ENCODE results near the gene C2orf76. TPM values are rescaled to one million over a fixed set of nuclear protein-coding genes. Genes with fewer than 3 reads are reported as not detected.
A peak's percentile ranks its signal among the peaks of the same experiment; 100 is the strongest.

Gene C2orf76
- total RNA-seq, 1 experiment from 2014 or later = 5.7 TPM

DNA sequence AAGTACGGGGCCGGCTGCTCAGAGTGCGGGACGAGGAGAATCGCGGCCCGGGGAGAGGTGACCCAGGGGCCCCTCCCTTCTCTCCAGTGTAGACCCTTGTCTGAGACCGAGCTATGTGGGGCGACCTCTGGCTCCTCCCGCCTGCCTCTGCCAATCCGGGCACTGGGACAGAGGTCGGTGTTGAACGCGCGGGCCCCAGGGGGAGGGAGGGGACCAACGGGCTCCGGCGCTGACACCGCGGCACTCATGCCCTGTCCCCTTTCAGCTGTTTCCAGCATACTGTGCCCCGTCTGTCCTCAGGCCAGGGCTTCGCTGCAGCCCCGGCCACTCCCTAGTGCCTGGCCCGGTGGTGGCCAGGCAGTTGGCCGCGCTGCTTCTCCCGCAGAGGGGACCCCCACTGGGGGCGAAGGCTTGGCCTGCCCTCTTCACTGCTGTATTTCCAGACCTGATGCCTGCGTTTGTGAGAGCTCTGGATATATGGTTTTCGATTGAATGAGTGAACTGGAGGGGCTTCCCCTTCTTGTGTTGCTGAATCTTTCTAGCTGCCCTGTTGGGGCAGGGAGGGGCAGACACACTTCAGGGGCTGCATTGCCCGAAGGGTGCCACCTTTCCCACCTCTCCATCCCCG lies 952 bp upstream of the C2orf76 start:
- WGBS (ENCODE audit: extremely low coverage, insufficient read length, low lambda C conversion rate) = no CpG with 5 or more reads among the region's 32 CpGs
- Histone ChIP-seq H3K18ac (ENCODE audit: insufficient read length, low read depth, low read length) (peak overlapping the region; percentile 43), H2AK5ac (ENCODE audit: insufficient read length, low read length) (no peak overlapping the region), H3K23me2 (ENCODE audit: insufficient read length, low read depth, low read length, poor library complexity, severe bottlenecking) (peaks cover 20% of the 10 kb centered on the region), H3K56ac (ENCODE audit: insufficient read length, low read depth, low read length) (no peak overlapping the region), H2BK5ac (ENCODE audit: insufficient read length, low read length) (no peak overlapping the region), H3K23ac (ENCODE audit: insufficient read length, low read depth, low read length) (no peak overlapping the region), H3K4me2 (ENCODE audit: insufficient read depth, insufficient read length, low read length) (peak overlapping the region; percentile 100), H3K9me3 (ENCODE audit: control insufficient read depth, low read depth, low read length) (peaks cover 1% of the 10 kb centered on the region), H3K4me1 (ENCODE audit: insufficient read depth, low read length) (peaks cover 3% of the 10 kb centered on the region; the same call in 1 of the 2 replicates), H3K4ac (ENCODE audit: low read depth, low read length) (no peak overlapping the region), H2BK20ac (ENCODE audit: low read depth, low read length, poor library complexity, severe bottlenecking) (no peak overlapping the region), H4K20me1 (ENCODE audit: control insufficient read depth, insufficient read depth, insufficient read length) (no peaks in the 10 kb centered on the region), H2BK120ac (ENCODE audit: low read depth, low read length, poor library complexity, severe bottlenecking) (no peak overlapping the region), H4K5ac (ENCODE audit: insufficient read length, low read depth, low read length) (no peak overlapping the region), H2BK15ac (ENCODE audit: low read depth, low read length) (no peak overlapping the region), H2BK12ac (ENCODE audit: insufficient read length, low read depth, low read length) (no peak overlapping the region), H3K79me2 (ENCODE audit: insufficient read depth, low read length) (peaks cover 1% of the 10 kb centered on the region; the same call in 1 of the 2 replicates), H3K27ac (ENCODE audit: insufficient read length, low read depth, low read length) (no peak overlapping the region), H3K79me1 (ENCODE audit: insufficient read depth, low read depth, low read length, poor library complexity, severe bottlenecking) (peaks cover 3% of the 10 kb centered on the region), H3K9ac (ENCODE audit: extremely low read depth, insufficient read length, low read length) (peak overlapping the region; percentile 66), H3T11ph (ENCODE audit: low read length) (no peak overlapping the region), H4K91ac (ENCODE audit: insufficient read length, low read depth, low read length) (no peak overlapping the region), H4K8ac (replicated peaks; ENCODE audit: insufficient read length, low read depth, low read length) (no peak overlapping the region), H3K14ac (ENCODE audit: insufficient read depth, low read length) (peak overlapping the region; percentile 62), H3K27me3 (ENCODE audit: insufficient read depth, low read length) (no peaks in the 10 kb centered on the region), H2AFZ (ENCODE audit: low read length) (no peak overlapping the region)
- Mint-ChIP-seq H3K36me3 (ENCODE audit: insufficient read depth in 1 of 3, low read depth in 3 of 3) (peaks cover 36 to 42% (median 38%) of the 10 kb centered on the region in 3 experiments), H3K27ac (peak overlapping the region in 2 of 3 experiments; percentile 93 to 96; a peak in 4 of 7 replicates), H3K4me3 (peak overlapping the region; percentile 98 to 99), H3K27me3 (ENCODE audit: low read depth) (no peaks in the 10 kb centered on the region; the same call in 1 of the 2 replicates), H3K4me1 (peaks cover 19 to 22% of the 10 kb centered on the region in 2 experiments), H3K9me3 (no peaks in the 10 kb centered on the region; a peak in 1 of 5 replicates)
- peak; percentile 75 for DNase-seq
- TF ChIP-seq, protein P1, sequence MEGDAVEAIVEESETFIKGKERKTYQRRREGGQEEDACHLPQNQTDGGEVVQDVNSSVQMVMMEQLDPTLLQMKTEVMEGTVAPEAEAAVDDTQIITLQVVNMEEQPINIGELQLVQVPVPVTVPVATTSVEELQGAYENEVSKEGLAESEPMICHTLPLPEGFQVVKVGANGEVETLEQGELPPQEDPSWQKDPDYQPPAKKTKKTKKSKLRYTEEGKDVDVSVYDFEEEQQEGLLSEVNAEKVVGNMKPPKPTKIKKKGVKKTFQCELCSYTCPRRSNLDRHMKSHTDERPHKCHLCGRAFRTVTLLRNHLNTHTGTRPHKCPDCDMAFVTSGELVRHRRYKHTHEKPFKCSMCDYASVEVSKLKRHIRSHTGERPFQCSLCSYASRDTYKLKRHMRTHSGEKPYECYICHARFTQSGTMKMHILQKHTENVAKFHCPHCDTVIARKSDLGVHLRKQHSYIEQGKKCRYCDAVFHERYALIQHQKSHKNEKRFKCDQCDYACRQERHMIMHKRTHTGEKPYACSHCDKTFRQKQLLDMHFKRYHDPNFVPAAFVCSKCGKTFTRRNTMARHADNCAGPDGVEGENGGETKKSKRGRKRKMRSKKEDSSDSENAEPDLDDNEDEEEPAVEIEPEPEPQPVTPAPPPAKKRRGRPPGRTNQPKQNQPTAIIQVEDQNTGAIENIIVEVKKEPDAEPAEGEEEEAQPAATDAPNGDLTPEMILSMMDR (conservative IDR thresholded peaks at IDR 0.05) = no peak

All from H9 (cell line).